Heart left ventricle (tissue), 16 donors: Measurements from ENCODE around the gene OR8A1. TPM values are rescaled to one million over a fixed set of nuclear protein-coding genes. Genes with fewer than 3 reads are reported as not detected.

Experiments used
- ATAC-seq, 4 donors: fragments of 200-7000 bp; cut with Tn5 transposase; one replicate each; pipeline ENCODE4 v1.9.1; 2020 to 2022; ENCODE audit warnings: moderate library complexity in 4 of 4, mild to moderate bottlenecking in 3 of 4, moderate number of reproducible peaks in 1 of 4
- DNase-seq, 5 donors: peaks; one replicate each; pipeline ENCODE4 v3.0.0-alpha.2; 2020
- H3K27ac ChIP-seq, 12 donors: fragments of 200-600 bp; sonication (generic) in 4 of 12; one replicate each; pipeline versions ENCODE4 v1.5.0 to v1.8.0; 2016 to 2022; ENCODE audit warnings: mild to moderate bottlenecking in 2 of 12
- H3K27me3 ChIP-seq, 9 donors: fragments of 200-600 bp; sonication (generic) in 2 of 9; one replicate each; pipeline versions ENCODE4 v1.5.1 to v1.8.0; 2016 to 2022; ENCODE audit warnings: mild to moderate bottlenecking in 3 of 9
- H3K36me3 ChIP-seq, 9 donors: fragments of 200-600 bp; sonication (generic) in 2 of 9; one replicate each; pipeline versions ENCODE4 v1.5.0 to v1.8.0; 2018 to 2022; ENCODE audit warnings: mild to moderate bottlenecking in 2 of 9
- H3K4me1 ChIP-seq, 12 donors: fragments of 200-600 bp; sonication (generic) in 4 of 12; one replicate each; pipeline versions ENCODE4 v1.5.0 to v1.8.0; 2016 to 2022; ENCODE audit warnings: mild to moderate bottlenecking in 3 of 12
- H3K4me3 ChIP-seq, 12 donors: fragments of 200-600 bp; sonication (generic) in 4 of 12; one replicate each; pipeline versions ENCODE4 v1.5.0 to v1.8.0; 2017 to 2022; ENCODE audit warnings: mild to moderate bottlenecking in 9 of 12, moderate library complexity in 4 of 12
- H3K9me3 ChIP-seq, 12 donors: fragments of 200-600 bp; sonication (generic) in 4 of 12; one replicate each; pipeline versions ENCODE4 v1.5.0 to v1.8.0; 2016 to 2022; ENCODE audit warnings: mild to moderate bottlenecking in 1 of 12
- POLR2A ChIP-seq, 2 donors: fragments of 450-650 bp; IDR thresholded peaks; one replicate each; pipeline ENCODE4 v1.6.1; 2017; ENCODE audit warnings: antibody characterized with exemption in 2 of 2, mild to moderate bottlenecking in 2 of 2, moderate library complexity in 2 of 2
- WGBS, 4 donors: extraction: QIAGEN DNeasy Blood & Tissue Kit in 2 of 4; methylation state at CpG; one replicate each; pipeline versions ENCODE4 v1.1.5 to v1.1.7; 2013 to 2018; 5-methylcytosine and 5-hydroxymethylcytosine counted together
- intact Hi-C, 10 donors: fragments of 100-400 bp; cut with DNase I; formaldehyde crosslinking; loops; one replicate each; pipeline versions ENCODE4 v1.11.1 to v1.14.2; 2022
- long read RNA-seq, 3 donors: library from polyadenylated mRNA; unstranded; transcript quantifications; one replicate each; pipeline ENCODE4 v2.0.0, GENCODE V29; 2020 to 2021
- polyA plus RNA-seq, 2 donors: library from polyadenylated mRNA; stranded (reverse); fragments of 200-250 nt; gene quantifications; one replicate each; pipeline ENCODE4 v1.2.3, GENCODE V29; 2013
- total RNA-seq, 9 donors: library from RNA; depleted of rRNA in 2 of 9; stranded (reverse); fragments of >200 nt in 2 of 9; fragmentation: NEBNext Ultra II Directional in 3 of 9; extraction: Animal tissue kit (Norgen Biotek cat#: 25700) in 3 of 9; gene quantifications; one replicate each; pipeline versions ENCODE4 v1.1.0 to v1.2.4, GENCODE V29; 2016 to 2023
- TF ChIP-seq, protein P1 (sequence below), 12 donors: fragments of 200-600 bp; sonication (generic) in 4 of 12; IDR thresholded peaks; one replicate each; pipeline versions ENCODE4 v1.5.0 to v1.8.0; 2018 to 2022; ENCODE audit warnings: antibody characterized with exemption in 12 of 12, mild to moderate bottlenecking in 5 of 12
- donor health status: ischemic (EF 13 %, LVEDD 7.1; RV severe dilation, severe dysfunction).
- donor health status: healthy with polysubstance abuse.
- donor health status: DM: no; HTN: yes; CAD: no.
- donor health status: DM: no; HTN: no; CAD: no.
- donor health status: ischemic (EF 25% LVEDD 6.9; RV normal size, moderate dysfunction).
- donor health status: ischemic (EF 25% LVEDD 5.7; RV mildly dilated, moderate dysfunction).
- donor health status: healthy.
- donor health status: DM: yes; HTN: yes; CAD: no.
- donor health status: ischemic (EF 35%, LVEDD 5.7; RV mildly dilated, moderate dysfunction).
- donor health status: nonischemic (EF 11% LVEDD 7.7; RV severe dilation, severe dysfunction).
- donor health status: DM: yes; HTN: yes; CAD: no.
- donor health status: PGD.
- donor health status: ischemic (EF 29% LVEDD 5.4; RV normal size, mild dysfunction).
- donor health status: nonischemic (EF 23%, LVEDD 6.1; RV moderate dilation, normal function).

OR8A1 gene
- total RNA-seq = not detected
- polyA plus RNA-seq = not detected
- long read RNA-seq, donor 1 = 0 reads
- long read RNA-seq, donor 2 = 0 reads
- long read RNA-seq, donor 3 = 0 reads

DNA sequence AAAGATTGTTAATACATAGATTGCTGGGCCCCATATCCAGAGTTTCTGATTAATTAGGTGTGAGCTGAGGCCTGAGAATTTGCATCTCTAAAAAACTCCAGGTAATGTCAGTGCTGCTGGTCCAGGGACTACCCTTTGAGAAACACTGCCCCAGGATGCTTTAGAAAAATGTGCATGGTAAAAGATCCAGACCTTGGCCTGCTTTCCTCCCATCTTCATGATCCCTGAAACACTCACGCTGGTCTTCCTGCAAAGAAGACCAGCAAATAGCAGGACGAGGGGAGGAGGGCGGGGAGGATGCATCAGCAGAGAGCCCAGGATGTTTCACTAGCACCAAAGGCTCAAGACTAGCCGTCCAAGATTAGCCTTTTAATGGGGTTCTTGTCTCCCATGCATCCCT, at the start of gene OR8A1:
OR8A1 (plus strand) TSS at position 301 of the 400 bp plus-strand sequence. CDS start 123 bp downstream, outside the sequence.
- no peak for TF ChIP-seq POLR2A (IDR thresholded peaks at IDR 0.05)
- TF ChIP-seq, protein P1, sequence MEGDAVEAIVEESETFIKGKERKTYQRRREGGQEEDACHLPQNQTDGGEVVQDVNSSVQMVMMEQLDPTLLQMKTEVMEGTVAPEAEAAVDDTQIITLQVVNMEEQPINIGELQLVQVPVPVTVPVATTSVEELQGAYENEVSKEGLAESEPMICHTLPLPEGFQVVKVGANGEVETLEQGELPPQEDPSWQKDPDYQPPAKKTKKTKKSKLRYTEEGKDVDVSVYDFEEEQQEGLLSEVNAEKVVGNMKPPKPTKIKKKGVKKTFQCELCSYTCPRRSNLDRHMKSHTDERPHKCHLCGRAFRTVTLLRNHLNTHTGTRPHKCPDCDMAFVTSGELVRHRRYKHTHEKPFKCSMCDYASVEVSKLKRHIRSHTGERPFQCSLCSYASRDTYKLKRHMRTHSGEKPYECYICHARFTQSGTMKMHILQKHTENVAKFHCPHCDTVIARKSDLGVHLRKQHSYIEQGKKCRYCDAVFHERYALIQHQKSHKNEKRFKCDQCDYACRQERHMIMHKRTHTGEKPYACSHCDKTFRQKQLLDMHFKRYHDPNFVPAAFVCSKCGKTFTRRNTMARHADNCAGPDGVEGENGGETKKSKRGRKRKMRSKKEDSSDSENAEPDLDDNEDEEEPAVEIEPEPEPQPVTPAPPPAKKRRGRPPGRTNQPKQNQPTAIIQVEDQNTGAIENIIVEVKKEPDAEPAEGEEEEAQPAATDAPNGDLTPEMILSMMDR (IDR thresholded peaks at IDR 0.05) = no peak
- intact Hi-C loops = no loop called here
- 51 to 71% (median 63%) methylated on average over 3 to 4 of the region's 4 CpGs for WGBS, 4 donors

DNA sequence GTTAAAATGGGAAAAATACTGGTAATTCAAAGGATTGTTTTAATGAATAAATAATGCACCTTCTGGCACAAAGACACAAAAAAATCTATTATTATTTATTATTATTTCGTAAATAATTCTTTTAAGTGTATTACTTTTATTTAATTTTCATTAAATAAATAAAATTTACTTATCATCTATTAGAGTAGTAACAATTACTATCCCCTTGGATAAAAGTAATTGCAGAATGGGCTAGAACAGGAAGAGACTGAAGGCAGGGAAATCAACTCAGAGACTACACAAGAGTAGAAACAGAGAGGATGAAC, 49.3 kb upstream of the OR8A1 start:
- Histone ChIP-seq H3K4me1 (peaks cover 0 to 18% (median 0%) of the 10 kb centered on the region in 12 donors), H3K36me3 (no peaks in the 10 kb centered on the region), H3K27ac (no peak overlapping the region), H3K4me3 (no peak overlapping the region), H3K27me3 (peaks cover 0 to 3% (median 0%) of the 10 kb centered on the region in 9 donors), H3K9me3 (no peaks in the 10 kb centered on the region)
- ATAC-seq (no peak), DNase-seq (no peak)
- TF ChIP-seq, protein P1 (IDR thresholded peaks at IDR 0.05) = no peak
- TF ChIP-seq POLR2A (IDR thresholded peaks at IDR 0.05) = no peak
- WGBS, 4 donors = 72 to 85% (median 77%) methylated on average over 1 of the region's 1 CpG
- intact Hi-C loops = no loop called here

More for the DNA sequence above, at the start of gene OR8A1:
- DNase-seq (no peak), ATAC-seq (no peak)
- Histone ChIP-seq H3K36me3 (no peaks in the 10 kb centered on the region), H3K4me1 (no peaks in the 10 kb centered on the region), H3K4me3 (no peak within 1 kb of the TSS), H3K27me3 (no peaks in the 10 kb centered on the region), H3K9me3 (peaks cover 0 to 7% (median 0%) of the 10 kb centered on the region in 12 donors), H3K27ac (no peak within 1 kb of the TSS)

DNA sequence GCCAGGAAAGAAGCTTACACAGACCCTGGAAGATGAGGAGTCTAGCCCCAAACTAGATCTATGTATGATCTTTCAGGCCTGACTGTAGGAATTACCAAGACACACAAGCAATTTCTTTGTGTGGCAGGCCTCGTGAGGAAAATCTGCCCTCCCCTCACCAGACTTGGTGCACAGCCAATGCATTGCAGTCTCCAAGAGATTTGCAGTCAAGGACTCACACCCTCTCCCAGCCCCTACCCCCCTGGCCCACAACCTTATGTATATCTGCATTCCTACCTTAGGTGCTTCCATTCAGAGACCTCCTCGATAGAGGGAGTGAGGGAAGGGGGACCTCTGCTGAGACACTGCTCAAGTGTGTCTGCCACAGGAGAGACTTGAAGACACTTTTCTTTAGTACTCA, 36.2 kb upstream of the OR8A1 start:
- DNase-seq (no peak), ATAC-seq (no peak)
- intact Hi-C loops = no loop called here
- peaks cover 0 to 6% (median 0%) of the 10 kb centered on the region in 12 donors for H3K9me3 ChIP-seq
- WGBS, 4 donors = 45 to 78% (median 70%) methylated on average over 2 of the region's 2 CpGs
- no peaks in the 10 kb centered on the region for H3K36me3 ChIP-seq
- H3K27me3 ChIP-seq = no peaks in the 10 kb centered on the region
- no peak overlapping the region for H3K27ac ChIP-seq
- TF ChIP-seq, protein P1 (IDR thresholded peaks at IDR 0.05) = no peak
- no peak for TF ChIP-seq POLR2A (IDR thresholded peaks at IDR 0.05)
- no peak overlapping the region for H3K4me3 ChIP-seq
- H3K4me1 ChIP-seq = peaks cover 0 to 20% (median 0%) of the 10 kb centered on the region in 12 donors

DNA sequence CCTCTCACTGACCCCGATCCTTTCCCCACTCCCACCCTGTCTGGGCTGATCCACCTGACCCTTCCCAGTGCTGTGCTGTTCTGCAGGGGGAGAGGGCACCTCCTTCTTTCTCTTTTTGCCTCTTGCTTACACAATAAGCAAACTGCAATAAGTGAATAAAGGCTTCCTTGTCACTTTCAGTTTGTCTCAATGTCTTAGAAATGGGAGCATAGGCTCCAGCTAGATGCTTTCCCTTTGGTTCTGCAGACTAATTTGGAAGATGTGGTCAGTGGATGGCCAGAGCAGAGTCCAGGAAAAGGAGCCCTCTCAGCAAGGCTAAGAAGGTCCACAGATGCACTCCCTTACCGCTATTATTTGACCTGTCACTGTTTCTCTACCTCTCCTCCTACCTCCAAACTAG, 35.7 kb upstream of the OR8A1 start:
- no peaks in the 10 kb centered on the region for H3K27me3 ChIP-seq
- DNase-seq (no peak), ATAC-seq (no peak)
- peaks cover 0 to 20% (median 0%) of the 10 kb centered on the region in 12 donors for H3K4me1 ChIP-seq
- no peaks in the 10 kb centered on the region for H3K36me3 ChIP-seq
- H3K4me3 ChIP-seq = no peak overlapping the region
- WGBS, 4 donors = 81 to 92% (median 86%) methylated on average over 2 of the region's 2 CpGs
- no peak overlapping the region for H3K27ac ChIP-seq
- H3K9me3 ChIP-seq = peaks cover 0 to 2% (median 0%) of the 10 kb centered on the region in 12 donors
- intact Hi-C loops = no loop called here
- TF ChIP-seq POLR2A (IDR thresholded peaks at IDR 0.05) = no peak
- TF ChIP-seq, protein P1 (IDR thresholded peaks at IDR 0.05) = no peak
